ENCODE data around the gene ZBTB4. TPM values are rescaled to one million over a fixed set of nuclear protein-coding genes. Genes with fewer than 3 reads are reported as not detected.
A peak's percentile ranks its signal among the peaks of the same experiment; 100 is the strongest.

Gene ZBTB4
- total RNA-seq, 1 donor: 36.2 TPM

GRCh38 chr17:7478276-7479212 lies 887 bp downstream of the ZBTB4 start:
- Histone ChIP-seq H3K27me3 (ENCODE audit: insufficient read depth, low read length) (no peaks in the 10 kb centered on the region), H3K36me3 (ENCODE audit: insufficient read depth, low read length) (peaks cover 5% of the 10 kb centered on the region), H3K9me3 (ENCODE audit: low read depth, low read length) (no peaks in the 10 kb centered on the region), H3K79me2 (ENCODE audit: insufficient read depth, low read length) (peaks cover 69% of the 10 kb centered on the region), H3K27ac (ENCODE audit: low read depth, low read length) (peak overlapping the region; percentile 93), H2AFZ (ENCODE audit: low read length) (no peak overlapping the region), H3K4me2 (ENCODE audit: insufficient read depth, low read length) (peak overlapping the region; percentile 95), H3K4me3 (ENCODE audit: insufficient read depth, low read length) (peak overlapping the region; percentile 82), H3K4me1 (ENCODE audit: insufficient read depth, low read length) (peaks cover 42% of the 10 kb centered on the region), H4K20me1 (ENCODE audit: insufficient read depth, low read length) (peaks cover 43% of the 10 kb centered on the region)
- no peak for TF ChIP-seq CTCF (IDR thresholded peaks at IDR 0.05; ENCODE audit: extremely low read depth, low read depth, low read length)
- DNase-seq (ENCODE audit: insufficient read length, low spot score, missing footprints): peak; percentile 94

GRCh38 chr17:7477392-7478275 lies 1.8 kb downstream of the ZBTB4 start:
- TF ChIP-seq CTCF (IDR thresholded peaks at IDR 0.05; ENCODE audit: extremely low read depth, low read depth, low read length): no peak
- Histone ChIP-seq H3K4me2 (ENCODE audit: insufficient read depth, low read length) (peak overlapping the region; percentile 95), H3K9me3 (ENCODE audit: low read depth, low read length) (no peaks in the 10 kb centered on the region), H3K4me1 (ENCODE audit: insufficient read depth, low read length) (peaks cover 35% of the 10 kb centered on the region), H3K27me3 (ENCODE audit: insufficient read depth, low read length) (no peaks in the 10 kb centered on the region), H3K79me2 (ENCODE audit: insufficient read depth, low read length) (peaks cover 74% of the 10 kb centered on the region), H2AFZ (ENCODE audit: low read length) (no peak overlapping the region), H3K4me3 (ENCODE audit: insufficient read depth, low read length) (peak overlapping the region; percentile 82), H3K27ac (ENCODE audit: low read depth, low read length) (peak overlapping the region; percentile 93), H4K20me1 (ENCODE audit: insufficient read depth, low read length) (peaks cover 45% of the 10 kb centered on the region), H3K36me3 (ENCODE audit: insufficient read depth, low read length) (peaks cover 5% of the 10 kb centered on the region)
- peak; percentile 98 for DNase-seq (ENCODE audit: insufficient read length, low spot score, missing footprints)

- H4K20me1 ChIP-seq (ENCODE audit: insufficient read depth, low read length): peaks cover 46% of the 10 kb centered on the region
- DNase-seq (ENCODE audit: insufficient read length, low spot score, missing footprints): no peak
- H3K79me2 ChIP-seq (ENCODE audit: insufficient read depth, low read length): peaks cover 79% of the 10 kb centered on the region
- H3K27me3 ChIP-seq (ENCODE audit: insufficient read depth, low read length): no peaks in the 10 kb centered on the region
- TF ChIP-seq CTCF (IDR thresholded peaks at IDR 0.05; ENCODE audit: extremely low read depth, low read depth, low read length): no peak
- peak overlapping the region; percentile 82 for H3K4me3 ChIP-seq (ENCODE audit: insufficient read depth, low read length)
- peaks cover 34% of the 10 kb centered on the region for H3K4me1 ChIP-seq (ENCODE audit: insufficient read depth, low read length)
- no peaks in the 10 kb centered on the region for H3K9me3 ChIP-seq (ENCODE audit: low read depth, low read length)
- H3K4me2 ChIP-seq (ENCODE audit: insufficient read depth, low read length): peak overlapping the region; percentile 95
- H3K36me3 ChIP-seq (ENCODE audit: insufficient read depth, low read length): peaks cover 5% of the 10 kb centered on the region
- H3K27ac ChIP-seq (ENCODE audit: low read depth, low read length): peak overlapping the region; percentile 93
- H2AFZ ChIP-seq (ENCODE audit: low read length): no peak overlapping the region
Measured at GRCh38 chr17:7476951-7477350, 2.5 kb downstream of the ZBTB4 start.
